ENCODE results near the gene KYNU.

KYNU gene

DNA sequence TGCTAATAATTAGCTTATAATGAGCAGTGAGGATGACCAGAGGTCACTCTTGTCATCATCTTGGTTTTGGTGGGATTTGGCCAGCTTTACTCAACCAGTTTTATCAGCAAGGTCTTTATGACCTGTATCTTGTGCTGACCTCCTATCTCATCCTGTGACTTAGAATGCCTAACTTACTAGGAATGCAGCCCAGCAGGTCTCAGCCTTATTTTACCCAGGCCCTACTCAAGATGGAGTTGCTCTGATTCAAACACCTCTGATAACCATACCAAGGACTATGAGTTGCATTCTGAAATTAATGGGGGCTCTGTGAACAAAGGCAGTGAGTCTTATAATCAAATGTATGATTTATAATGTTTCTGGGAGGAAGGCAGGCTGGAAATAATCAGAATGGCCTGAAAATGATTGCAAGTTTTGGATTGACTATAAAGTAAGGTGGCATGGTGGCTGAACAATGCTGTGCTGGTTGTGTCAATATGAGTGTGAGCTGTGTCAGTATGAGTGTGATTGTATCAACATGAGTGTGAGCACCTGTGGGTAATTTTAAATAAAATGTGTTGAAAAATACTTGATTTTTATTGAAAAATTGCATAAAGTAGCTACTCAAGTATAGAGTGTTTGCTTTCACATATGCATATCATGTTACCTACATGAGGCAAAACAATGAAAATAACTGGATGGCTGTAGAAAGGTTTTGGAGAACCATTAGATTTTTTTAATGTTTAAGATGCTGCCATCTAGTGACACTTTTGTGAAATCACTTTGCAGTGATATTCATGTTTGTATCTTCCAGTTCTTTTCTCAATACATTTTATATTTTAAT lies 103.0 kb downstream of the KYNU start:
- Histone ChIP-seq H3K4me2 (ENCODE audit: insufficient read depth, low read length) (no peak overlapping the region), H3K27me3 (ENCODE audit: insufficient read depth, low read length, poor library complexity) (peaks cover 17% of the 10 kb centered on the region), H2AFZ (ENCODE audit: low read depth, low read length) (no peak overlapping the region), H3K9ac (ENCODE audit: low read depth, low read length) (no peak overlapping the region), H3K27ac (ENCODE audit: low read length) (no peak overlapping the region), H3K36me3 (ENCODE audit: insufficient read depth, low read length) (no peaks in the 10 kb centered on the region), H3K4me3 (ENCODE audit: low read depth in 1 of 2, low read length in 2 of 2) (no peak overlapping the region), H3K79me2 (ENCODE audit: insufficient read depth, low read length) (no peaks in the 10 kb centered on the region), H4K20me1 (ENCODE audit: insufficient read depth, low read length) (no peaks in the 10 kb centered on the region), H3K4me1 (ENCODE audit: insufficient read depth, low read length) (no peaks in the 10 kb centered on the region), H3K9me3 (ENCODE audit: insufficient read depth, low read length, severe bottlenecking) (no peaks in the 10 kb centered on the region)
- DNase-seq, result no peak
- TF ChIP-seq, protein P1, sequence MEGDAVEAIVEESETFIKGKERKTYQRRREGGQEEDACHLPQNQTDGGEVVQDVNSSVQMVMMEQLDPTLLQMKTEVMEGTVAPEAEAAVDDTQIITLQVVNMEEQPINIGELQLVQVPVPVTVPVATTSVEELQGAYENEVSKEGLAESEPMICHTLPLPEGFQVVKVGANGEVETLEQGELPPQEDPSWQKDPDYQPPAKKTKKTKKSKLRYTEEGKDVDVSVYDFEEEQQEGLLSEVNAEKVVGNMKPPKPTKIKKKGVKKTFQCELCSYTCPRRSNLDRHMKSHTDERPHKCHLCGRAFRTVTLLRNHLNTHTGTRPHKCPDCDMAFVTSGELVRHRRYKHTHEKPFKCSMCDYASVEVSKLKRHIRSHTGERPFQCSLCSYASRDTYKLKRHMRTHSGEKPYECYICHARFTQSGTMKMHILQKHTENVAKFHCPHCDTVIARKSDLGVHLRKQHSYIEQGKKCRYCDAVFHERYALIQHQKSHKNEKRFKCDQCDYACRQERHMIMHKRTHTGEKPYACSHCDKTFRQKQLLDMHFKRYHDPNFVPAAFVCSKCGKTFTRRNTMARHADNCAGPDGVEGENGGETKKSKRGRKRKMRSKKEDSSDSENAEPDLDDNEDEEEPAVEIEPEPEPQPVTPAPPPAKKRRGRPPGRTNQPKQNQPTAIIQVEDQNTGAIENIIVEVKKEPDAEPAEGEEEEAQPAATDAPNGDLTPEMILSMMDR (IDR thresholded peaks at IDR 0.05; ENCODE audit: borderline replicate concordance, extremely low read depth, low read length, poor library complexity, severe bottlenecking), result peak; percentile 66
- TF ChIP-seq EZH2 (IDR thresholded peaks at IDR 0.05; ENCODE audit: borderline replicate concordance, low read depth, low read length, severe bottlenecking), result no peak
- ATAC-seq (ENCODE audit: insufficient read depth, low read depth), result no peak

DNA sequence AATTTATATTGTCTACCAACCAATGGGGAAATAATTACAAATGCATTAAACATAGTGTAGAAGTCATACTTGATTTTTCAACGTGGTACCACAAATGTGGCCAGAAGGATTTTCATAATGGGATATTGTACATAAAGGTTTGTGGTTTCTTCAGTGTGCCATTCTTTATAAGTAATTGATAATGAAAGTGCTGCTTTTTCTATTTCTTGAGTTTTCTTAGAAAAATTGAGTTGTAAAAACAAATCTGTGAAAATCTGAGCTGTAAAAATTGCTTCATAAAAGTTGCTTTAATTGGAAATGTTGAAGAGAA lies 103.6 kb downstream of the KYNU start:
- no peak for DNase-seq
- Histone ChIP-seq H3K9me3 (ENCODE audit: insufficient read depth, low read length, severe bottlenecking) (no peaks in the 10 kb centered on the region), H3K36me3 (ENCODE audit: insufficient read depth, low read length) (no peaks in the 10 kb centered on the region), H3K9ac (ENCODE audit: low read depth, low read length) (no peak overlapping the region), H3K4me2 (ENCODE audit: insufficient read depth, low read length) (no peak overlapping the region), H3K27ac (ENCODE audit: low read length) (no peak overlapping the region), H3K27me3 (ENCODE audit: insufficient read depth, low read length, poor library complexity) (peaks cover 20% of the 10 kb centered on the region), H3K4me3 (ENCODE audit: low read depth in 1 of 2, low read length in 2 of 2) (no peak overlapping the region), H4K20me1 (ENCODE audit: insufficient read depth, low read length) (no peaks in the 10 kb centered on the region), H3K79me2 (ENCODE audit: insufficient read depth, low read length) (no peaks in the 10 kb centered on the region), H3K4me1 (ENCODE audit: insufficient read depth, low read length) (no peaks in the 10 kb centered on the region), H2AFZ (ENCODE audit: low read depth, low read length) (no peak overlapping the region)
- ATAC-seq (ENCODE audit: insufficient read depth, low read depth), result no peak
- TF ChIP-seq EZH2 (IDR thresholded peaks at IDR 0.05; ENCODE audit: borderline replicate concordance, low read depth, low read length, severe bottlenecking), result no peak
- TF ChIP-seq, protein P1 (IDR thresholded peaks at IDR 0.05; ENCODE audit: borderline replicate concordance, extremely low read depth, low read length, poor library complexity, severe bottlenecking), result no peak

GRCh38 chr2:142981756-142982155 lies 104.3 kb downstream of the KYNU start:
- no peaks in the 10 kb centered on the region for H3K36me3 ChIP-seq (ENCODE audit: insufficient read depth, low read length)
- no peak overlapping the region for H3K4me3 ChIP-seq (ENCODE audit: low read depth in 1 of 2, low read length in 2 of 2)
- H4K20me1 ChIP-seq (ENCODE audit: insufficient read depth, low read length), result no peaks in the 10 kb centered on the region
- no peaks in the 10 kb centered on the region for H3K4me1 ChIP-seq (ENCODE audit: insufficient read depth, low read length)
- TF ChIP-seq, protein P1 (IDR thresholded peaks at IDR 0.05; ENCODE audit: borderline replicate concordance, extremely low read depth, low read length, poor library complexity, severe bottlenecking), result no peak
- no peak for TF ChIP-seq EZH2 (IDR thresholded peaks at IDR 0.05; ENCODE audit: borderline replicate concordance, low read depth, low read length, severe bottlenecking)
- H3K79me2 ChIP-seq (ENCODE audit: insufficient read depth, low read length), result no peaks in the 10 kb centered on the region
- H3K4me2 ChIP-seq (ENCODE audit: insufficient read depth, low read length), result no peak overlapping the region
- no peak for DNase-seq
- no peak overlapping the region for H3K27ac ChIP-seq (ENCODE audit: low read length)
- H3K27me3 ChIP-seq (ENCODE audit: insufficient read depth, low read length, poor library complexity), result peaks cover 22% of the 10 kb centered on the region
- no peaks in the 10 kb centered on the region for H3K9me3 ChIP-seq (ENCODE audit: insufficient read depth, low read length, severe bottlenecking)
- no peak for ATAC-seq (ENCODE audit: insufficient read depth, low read depth)
- no peak overlapping the region for H2AFZ ChIP-seq (ENCODE audit: low read depth, low read length)
- H3K9ac ChIP-seq (ENCODE audit: low read depth, low read length), result no peak overlapping the region

Measured in DND-41 (cell line).